AG10803 (cell line): ENCODE data around the gene KIF16B.

ENCODE experiments used
- DNase-seq: peaks from one replicate; pipeline ENCODE4 v3.0.0; 2010; ENCODE audit warnings: low read depth
- H3K4me3 ChIP-seq: 2 replicates; pipeline ENCODE4 v1.5.1; 2011; ENCODE audit warnings: mild to moderate bottlenecking, low read length, control low read depth
- CTCF ChIP-seq: conservative IDR thresholded peaks from 2 replicates; pipeline ENCODE4 v1.5.1; 2011; ENCODE audit warnings: mild to moderate bottlenecking, low read length, control low read depth, inconsistent platforms

The KIF16B gene

GRCh38 chr20:16548068-16548672 is 25.1 kb downstream of the KIF16B start:
- TF ChIP-seq CTCF = no peak
- DNase-seq = no peak
- no peak overlapping the region for H3K4me3 ChIP-seq

GRCh38 chr20:16544949-16545348 is 28.3 kb downstream of the KIF16B start:
- H3K4me3 ChIP-seq = no peak overlapping the region
- no peak for DNase-seq
- TF ChIP-seq CTCF = no peak

- no peak for DNase-seq
- no peak overlapping the region for H3K4me3 ChIP-seq
- no peak for TF ChIP-seq CTCF
Measured at GRCh38 chr20:16542477-16542876, 30.8 kb downstream of the KIF16B start.

- no peak for TF ChIP-seq CTCF
- no peak overlapping the region for H3K4me3 ChIP-seq
Measured at GRCh38 chr20:16541878-16542277, 31.4 kb downstream of the KIF16B start.

GRCh38 chr20:16541226-16541625 is 32.0 kb downstream of the KIF16B start:
- no peak for TF ChIP-seq CTCF
- DNase-seq = no peak
- H3K4me3 ChIP-seq = no peak overlapping the region

More at GRCh38 chr20:16541878-16542277, 31.4 kb downstream of the KIF16B start:
- DNase-seq = no peak

GRCh38 chr20:16539280-16540021 is 33.8 kb downstream of the KIF16B start:
- DNase-seq = no peak
- TF ChIP-seq CTCF = no peak
- no peak overlapping the region for H3K4me3 ChIP-seq

GRCh38 chr20:16538779-16539178 is 34.5 kb downstream of the KIF16B start:
- no peak overlapping the region for H3K4me3 ChIP-seq
- no peak for DNase-seq
- no peak for TF ChIP-seq CTCF
